HG02678 (cell line): ENCODE results near the gene URGCP.
"Not testable (repeated sequence)": the region's sequence is repeated elsewhere in the genome, so short reads cannot be mapped to it uniquely, and the experiment has no call there.

Source experiments
- ATAC-seq: cut with Tn5 transposase; IDR thresholded peaks from one replicate; pipeline ENCODE4 v1.9.1; 2021; ENCODE audit warnings: mild to moderate bottlenecking, moderate library complexity; ENCODE audit not compliant: unreplicated experiment

The URGCP gene

DNA sequence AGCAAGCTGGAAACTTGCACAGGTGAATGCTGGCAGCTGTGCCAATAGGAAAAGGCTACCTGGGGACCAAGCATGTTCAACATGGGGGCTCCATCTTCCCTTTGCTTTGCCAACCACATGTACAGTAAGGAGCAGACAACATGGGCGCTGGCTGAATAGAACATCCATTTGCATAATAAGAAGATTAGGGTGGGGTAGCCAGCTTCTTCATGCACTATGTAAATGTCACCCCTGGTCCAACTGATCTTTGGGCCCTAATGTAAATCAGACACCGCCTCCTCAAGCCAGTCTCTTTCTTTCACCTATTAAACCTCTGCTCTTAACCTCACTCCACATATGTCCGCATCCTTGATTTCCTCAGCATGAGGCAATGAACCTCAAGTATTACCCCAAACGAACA is 63.1 kb downstream of the URGCP start:
- ATAC-seq, result no peak

DNA sequence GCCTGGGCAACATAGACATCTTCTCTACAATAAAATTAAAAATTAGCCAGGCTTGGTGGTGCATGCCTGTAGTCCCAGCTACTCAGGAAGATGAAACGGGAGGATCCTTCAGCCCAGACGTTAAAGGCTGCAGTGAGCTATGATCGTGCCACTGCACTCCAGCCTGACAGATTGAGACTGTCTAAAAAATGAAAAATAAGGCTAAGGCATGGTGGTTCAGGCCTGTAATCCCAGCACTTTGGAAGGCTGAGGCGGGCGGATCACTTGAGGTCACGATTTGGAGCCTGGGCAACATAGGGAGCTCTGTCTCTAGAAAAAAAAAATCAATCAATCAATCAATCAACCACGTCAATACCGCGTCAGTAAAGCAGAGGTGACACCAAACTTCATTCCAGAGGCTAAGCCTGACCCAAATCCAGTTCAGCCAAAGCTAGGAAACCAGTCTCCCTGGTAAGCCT is 68.2 kb downstream of the URGCP start:
- no peak for ATAC-seq

DNA sequence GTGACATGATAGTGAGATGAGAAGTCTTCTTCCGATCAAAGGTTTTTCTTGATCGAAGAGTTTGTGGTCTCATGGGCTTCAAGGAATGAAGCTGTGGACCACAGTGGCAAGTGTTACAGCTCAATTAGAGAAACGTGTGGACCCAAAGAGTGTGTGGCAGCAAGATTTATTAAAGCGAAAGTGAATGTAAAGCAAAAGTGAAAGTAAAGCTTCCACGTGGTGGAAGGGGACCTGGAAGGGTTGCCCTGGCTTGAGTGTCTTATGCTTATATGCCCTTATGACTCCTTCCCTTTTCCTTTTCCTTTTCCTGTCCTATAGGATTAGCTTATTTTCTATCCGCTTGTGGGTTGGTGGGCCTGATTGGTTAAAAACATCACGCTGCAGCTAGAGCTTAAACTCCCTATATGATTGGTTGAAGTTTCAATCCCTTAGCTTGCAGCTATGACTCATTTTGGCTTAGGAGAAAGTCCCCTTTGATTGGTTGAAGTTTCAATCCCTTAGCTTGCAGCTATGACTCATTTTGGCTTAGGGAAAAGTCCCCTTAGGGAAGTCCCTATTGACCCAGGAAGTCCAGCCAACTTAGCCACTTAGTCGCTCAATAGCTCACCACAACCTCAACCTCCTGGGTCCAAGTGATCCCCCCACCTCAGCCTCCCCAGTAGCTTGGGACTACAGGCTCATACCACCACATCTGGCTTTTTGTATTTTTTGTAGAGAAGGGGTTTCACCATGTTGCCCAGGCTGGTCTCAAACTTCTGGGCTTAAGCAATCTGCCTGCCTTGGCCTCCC is 71.7 kb downstream of the URGCP start:
- ATAC-seq, result peak; percentile 61

DNA sequence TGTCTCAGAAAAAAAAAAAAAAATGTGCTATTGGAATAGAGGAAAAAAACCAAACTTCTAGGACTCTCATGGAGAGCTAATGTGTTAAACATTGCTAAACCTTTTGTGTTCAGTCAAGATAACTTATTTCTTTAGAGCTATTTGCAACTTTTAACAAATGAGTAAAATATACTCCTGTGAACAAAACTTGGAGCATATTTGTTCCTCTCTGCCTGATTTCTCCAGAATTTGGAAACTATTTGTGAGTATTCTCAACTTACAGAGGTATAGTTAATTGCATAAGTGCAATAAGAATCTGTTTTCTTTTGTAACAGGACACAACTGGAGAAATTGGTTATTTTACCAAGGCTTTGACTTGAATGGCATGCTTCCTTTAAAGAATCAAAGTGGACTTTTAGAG is 75.5 kb downstream of the URGCP start:
- ATAC-seq, result not testable (repeated sequence)
